Stimulated activated naive CD8-positive, alpha-beta T cell treated with anti-CD3 and anti-CD28 coated beads, Interleukin-15, Interleukin-2, amounts not matched to agents 100 ng/mL and 50 ng/mL, for 24 hours (primary cell): ENCODE results near the gene SCTR.

Source experiments
- H3K27ac Mint-ChIP-seq: one replicate; pipeline ENCODE4 v1.8.0; 2021; ENCODE audit warnings: mild to moderate bottlenecking, mixed read lengths
- H3K27me3 Mint-ChIP-seq: one replicate; pipeline ENCODE4 v1.8.0; 2021; ENCODE audit warnings: mixed read lengths
- H3K36me3 Mint-ChIP-seq: one replicate; pipeline ENCODE4 v1.8.0; 2021; ENCODE audit warnings: low read depth, mixed read lengths
- H3K4me1 Mint-ChIP-seq: one replicate; pipeline ENCODE4 v1.8.0; 2021; ENCODE audit warnings: low read depth, mixed read lengths
- H3K4me3 Mint-ChIP-seq: one replicate; pipeline ENCODE4 v1.8.0; 2021; ENCODE audit warnings: mild to moderate bottlenecking, mixed read lengths
- H3K9me3 Mint-ChIP-seq: one replicate; pipeline ENCODE4 v1.8.0; 2021; ENCODE audit warnings: mixed read lengths

The SCTR gene

DNA sequence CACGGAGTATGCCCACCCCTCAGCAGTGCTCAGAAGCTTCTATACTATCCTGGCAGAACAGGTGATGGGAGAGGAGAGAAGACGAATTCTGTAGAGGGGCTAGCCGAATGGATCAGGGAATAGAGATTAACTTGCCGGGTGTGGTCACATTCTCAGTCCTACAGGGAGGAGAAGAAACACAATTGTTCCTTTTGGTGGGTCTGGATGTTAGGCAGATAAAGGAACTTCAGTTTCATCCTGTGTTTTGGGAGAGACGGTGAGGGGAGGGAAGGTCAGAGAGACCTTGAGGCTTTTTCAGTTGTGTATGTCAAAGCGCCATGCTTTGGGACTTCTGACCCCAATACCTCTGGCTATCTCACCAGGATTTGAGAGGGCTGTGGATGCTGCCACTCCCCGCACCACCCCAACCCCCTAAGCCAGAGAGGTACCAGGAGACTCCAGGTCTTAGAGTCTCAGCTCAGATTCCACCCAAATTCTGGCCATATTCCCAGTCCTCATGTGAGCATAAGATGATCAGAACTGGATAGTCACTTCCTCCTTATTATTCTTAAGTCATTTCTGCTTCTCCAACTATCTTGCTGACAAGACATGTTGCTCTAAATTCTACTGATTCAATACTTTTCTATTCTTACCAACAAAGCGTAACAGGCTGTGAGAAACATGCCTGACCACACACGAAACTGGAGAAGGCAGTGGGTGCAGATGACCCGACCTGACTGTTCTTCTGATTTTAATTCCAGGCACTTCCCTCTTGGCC lies 94.9 kb downstream of the SCTR start:
- peaks cover 76% of the 10 kb centered on the region for H3K27me3 Mint-ChIP-seq
- H3K9me3 Mint-ChIP-seq = no peaks in the 10 kb centered on the region
- H3K27ac Mint-ChIP-seq = no peak overlapping the region
- peaks cover 11% of the 10 kb centered on the region for H3K4me1 Mint-ChIP-seq
- no peaks in the 10 kb centered on the region for H3K36me3 Mint-ChIP-seq
- H3K4me3 Mint-ChIP-seq = no peak overlapping the region

- Mint-ChIP-seq H3K27ac (no peak overlapping the region), H3K9me3 (no peaks in the 10 kb centered on the region), H3K4me3 (no peak overlapping the region), H3K4me1 (peaks cover 11% of the 10 kb centered on the region), H3K27me3 (peaks cover 75% of the 10 kb centered on the region), H3K36me3 (no peaks in the 10 kb centered on the region)
These were observed 95.6 kb downstream of the SCTR start for GRCh38 chr2:119428488-119429224.

DNA sequence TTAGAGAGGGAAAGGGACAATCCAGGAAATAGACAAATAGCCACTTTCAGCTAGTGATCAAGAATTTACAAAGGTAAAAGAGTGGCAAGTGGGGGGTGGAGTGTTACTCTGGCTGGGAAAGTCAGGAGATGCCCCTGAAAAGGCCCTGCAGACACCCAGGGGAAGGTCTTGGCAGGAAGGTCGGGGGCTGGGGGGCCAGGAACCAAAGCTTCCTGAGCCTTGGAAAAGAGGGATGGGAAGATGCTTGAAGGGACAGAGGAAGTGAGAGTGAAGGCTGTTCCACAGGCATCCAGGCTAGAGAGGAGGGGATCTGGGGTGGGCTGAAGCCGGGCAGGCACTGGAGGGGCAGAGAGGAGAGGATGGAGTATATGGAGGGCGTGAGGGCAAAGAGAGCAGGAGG lies 96.5 kb downstream of the SCTR start:
- no peaks in the 10 kb centered on the region for H3K9me3 Mint-ChIP-seq
- H3K4me1 Mint-ChIP-seq = peaks cover 11% of the 10 kb centered on the region
- peaks cover 68% of the 10 kb centered on the region for H3K27me3 Mint-ChIP-seq
- no peak overlapping the region for H3K4me3 Mint-ChIP-seq
- no peak overlapping the region for H3K27ac Mint-ChIP-seq
- H3K36me3 Mint-ChIP-seq = no peaks in the 10 kb centered on the region

GRCh38 chr2:119426801-119427395 lies 97.4 kb downstream of the SCTR start:
- H3K27me3 Mint-ChIP-seq = peaks cover 60% of the 10 kb centered on the region

DNA sequence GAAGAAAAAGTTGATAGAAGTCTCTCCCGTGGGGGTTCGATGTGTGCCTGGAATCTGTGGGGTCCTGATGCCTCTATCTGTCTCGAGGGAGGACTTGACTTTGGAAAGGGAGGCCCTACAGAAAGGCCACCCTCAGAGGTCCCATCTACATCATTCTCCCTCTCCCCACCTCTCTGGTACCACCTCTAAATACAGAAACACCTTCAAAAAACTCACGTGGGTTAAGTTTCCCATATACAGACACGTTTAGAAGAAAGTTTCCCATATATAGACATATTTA lies 97.9 kb downstream of the SCTR start:
- H3K27ac Mint-ChIP-seq = no peak overlapping the region
- H3K4me1 Mint-ChIP-seq = peaks cover 5% of the 10 kb centered on the region
- no peaks in the 10 kb centered on the region for H3K9me3 Mint-ChIP-seq
- H3K4me3 Mint-ChIP-seq = no peak overlapping the region
- H3K36me3 Mint-ChIP-seq = no peaks in the 10 kb centered on the region
- H3K27me3 Mint-ChIP-seq = peaks cover 65% of the 10 kb centered on the region

More at GRCh38 chr2:119426801-119427395, 97.4 kb downstream of the SCTR start:
- peaks cover 5% of the 10 kb centered on the region for H3K4me1 Mint-ChIP-seq
- H3K36me3 Mint-ChIP-seq = no peaks in the 10 kb centered on the region
- no peak overlapping the region for H3K4me3 Mint-ChIP-seq
- H3K27ac Mint-ChIP-seq = no peak overlapping the region
- no peaks in the 10 kb centered on the region for H3K9me3 Mint-ChIP-seq

DNA sequence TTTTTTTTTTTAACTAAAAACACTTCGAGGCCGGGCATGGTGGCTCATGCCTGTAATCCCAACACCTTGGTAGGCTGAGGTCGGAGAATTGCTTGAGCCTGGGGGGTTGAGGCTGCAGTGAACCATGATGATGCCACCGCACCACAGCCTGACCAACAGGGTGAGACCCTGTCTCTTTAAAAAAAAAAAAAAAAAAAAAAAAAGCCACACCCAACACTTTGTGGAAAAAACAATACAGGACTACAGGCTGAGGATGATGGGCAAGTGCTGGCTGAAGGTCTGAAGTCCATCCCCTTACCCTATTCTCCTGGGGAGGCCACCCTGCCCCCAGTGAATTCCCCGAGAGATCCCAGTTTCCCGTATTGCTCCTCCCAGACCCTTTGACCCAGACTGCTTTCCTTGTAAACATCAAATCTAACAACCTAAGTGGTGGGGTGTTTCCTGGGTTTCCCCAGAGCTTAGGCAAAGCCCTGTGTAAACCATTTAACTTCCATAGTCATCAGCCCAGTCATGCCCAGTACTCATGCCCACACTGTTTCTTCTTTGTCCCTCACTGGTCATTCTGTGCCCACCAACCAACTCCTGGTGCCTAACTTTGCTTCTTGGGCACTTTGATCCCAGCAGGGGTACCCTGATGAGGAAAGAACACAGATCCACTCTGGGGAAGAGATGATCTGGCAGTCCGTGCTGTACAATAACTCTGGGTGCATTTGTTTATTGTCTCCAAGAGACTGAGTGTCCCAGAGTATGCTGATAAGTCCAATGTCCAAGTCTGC lies 98.5 kb downstream of the SCTR start:
- Mint-ChIP-seq H3K9me3 (no peaks in the 10 kb centered on the region), H3K4me3 (no peak overlapping the region), H3K27ac (no peak overlapping the region), H3K27me3 (peaks cover 60% of the 10 kb centered on the region), H3K36me3 (no peaks in the 10 kb centered on the region), H3K4me1 (peaks cover under 1% of the 10 kb centered on the region)

- no peaks in the 10 kb centered on the region for H3K36me3 Mint-ChIP-seq
- H3K4me3 Mint-ChIP-seq = no peak overlapping the region
- no peaks in the 10 kb centered on the region for H3K9me3 Mint-ChIP-seq
- peaks cover 55% of the 10 kb centered on the region for H3K27me3 Mint-ChIP-seq
- no peaks in the 10 kb centered on the region for H3K4me1 Mint-ChIP-seq
- no peak overlapping the region for H3K27ac Mint-ChIP-seq
These were observed 99.2 kb downstream of the SCTR start for GRCh38 chr2:119425119-119425405.

GRCh38 chr2:119424284-119425118 lies 99.8 kb downstream of the SCTR start:
- H3K36me3 Mint-ChIP-seq = no peaks in the 10 kb centered on the region
- H3K27ac Mint-ChIP-seq = no peak overlapping the region
- no peaks in the 10 kb centered on the region for H3K9me3 Mint-ChIP-seq
- no peaks in the 10 kb centered on the region for H3K4me1 Mint-ChIP-seq
- H3K4me3 Mint-ChIP-seq = no peak overlapping the region
- peaks cover 51% of the 10 kb centered on the region for H3K27me3 Mint-ChIP-seq

- no peak overlapping the region for H3K27ac Mint-ChIP-seq
- no peaks in the 10 kb centered on the region for H3K36me3 Mint-ChIP-seq
- H3K9me3 Mint-ChIP-seq = no peaks in the 10 kb centered on the region
- no peaks in the 10 kb centered on the region for H3K4me1 Mint-ChIP-seq
- H3K27me3 Mint-ChIP-seq = peaks cover 45% of the 10 kb centered on the region
- H3K4me3 Mint-ChIP-seq = no peak overlapping the region
These were observed 100.5 kb downstream of the SCTR start for GRCh38 chr2:119423811-119424210.

GRCh38 chr2:119423108-119423444 lies 101.2 kb downstream of the SCTR start:
- peaks cover 39% of the 10 kb centered on the region for H3K27me3 Mint-ChIP-seq
- no peak overlapping the region for H3K27ac Mint-ChIP-seq
- H3K9me3 Mint-ChIP-seq = no peaks in the 10 kb centered on the region
- no peaks in the 10 kb centered on the region for H3K4me1 Mint-ChIP-seq
- no peak overlapping the region for H3K4me3 Mint-ChIP-seq
- no peaks in the 10 kb centered on the region for H3K36me3 Mint-ChIP-seq

DNA sequence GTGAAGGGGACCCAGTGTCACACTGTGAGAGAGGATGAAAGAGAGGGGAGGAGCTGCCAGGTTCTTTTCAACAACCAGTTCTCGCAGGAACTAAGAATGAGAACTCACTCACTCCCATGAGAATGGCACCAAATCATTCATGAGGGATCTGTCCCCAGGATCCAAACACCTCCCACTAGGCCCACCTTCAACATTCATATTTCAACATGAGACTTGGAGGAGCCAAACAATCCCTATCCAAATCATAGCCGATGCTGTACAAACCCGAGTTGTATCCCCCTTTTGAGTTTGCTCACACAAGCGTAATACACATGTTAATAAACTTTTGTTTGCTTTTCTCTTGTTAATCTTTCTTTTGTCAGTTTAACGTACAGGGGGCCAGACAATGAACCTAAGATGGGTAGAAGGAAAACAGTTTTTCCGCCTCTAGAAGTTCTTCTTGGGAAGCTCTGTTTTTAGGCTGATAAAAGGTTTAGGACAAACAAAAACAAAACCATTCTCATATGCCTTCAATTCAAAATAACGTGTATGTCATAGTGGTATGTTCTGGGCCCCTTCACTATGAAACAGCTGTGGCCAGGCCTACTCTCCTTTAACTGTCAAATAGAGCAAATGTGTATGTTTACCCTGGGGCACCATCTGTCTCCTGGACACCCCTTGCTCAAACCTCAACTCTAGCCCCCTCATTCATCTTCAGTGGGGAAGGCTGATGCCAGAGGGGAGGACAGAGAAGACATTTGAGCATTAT lies 101.7 kb downstream of the SCTR start:
- H3K27ac Mint-ChIP-seq = no peak overlapping the region
- H3K27me3 Mint-ChIP-seq = peaks cover 35% of the 10 kb centered on the region
- no peak overlapping the region for H3K4me3 Mint-ChIP-seq
- H3K4me1 Mint-ChIP-seq = no peaks in the 10 kb centered on the region
- no peaks in the 10 kb centered on the region for H3K36me3 Mint-ChIP-seq
- no peaks in the 10 kb centered on the region for H3K9me3 Mint-ChIP-seq

DNA sequence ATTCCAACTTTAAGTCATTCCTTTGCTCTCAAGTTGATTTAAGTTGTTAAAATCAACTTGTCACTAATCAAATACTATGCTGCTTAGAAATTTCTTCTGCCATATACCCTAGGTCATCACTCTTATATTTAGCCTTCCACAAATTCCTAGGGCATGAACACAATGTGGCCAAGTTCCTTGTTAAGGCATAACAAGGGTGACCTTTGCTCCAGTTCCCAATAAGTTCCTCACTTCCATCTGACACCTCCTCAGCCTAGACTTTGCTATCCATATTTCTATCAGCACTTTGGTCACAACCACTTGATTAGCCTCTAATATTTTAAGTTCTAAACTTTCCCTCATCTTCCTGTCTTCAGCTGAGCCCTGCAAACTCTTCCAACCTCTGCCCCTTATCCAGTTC lies 102.5 kb downstream of the SCTR start:
- Mint-ChIP-seq H3K36me3 (no peaks in the 10 kb centered on the region), H3K27ac (no peak overlapping the region), H3K4me1 (no peaks in the 10 kb centered on the region), H3K9me3 (no peaks in the 10 kb centered on the region), H3K27me3 (peaks cover 29% of the 10 kb centered on the region), H3K4me3 (no peak overlapping the region)

DNA sequence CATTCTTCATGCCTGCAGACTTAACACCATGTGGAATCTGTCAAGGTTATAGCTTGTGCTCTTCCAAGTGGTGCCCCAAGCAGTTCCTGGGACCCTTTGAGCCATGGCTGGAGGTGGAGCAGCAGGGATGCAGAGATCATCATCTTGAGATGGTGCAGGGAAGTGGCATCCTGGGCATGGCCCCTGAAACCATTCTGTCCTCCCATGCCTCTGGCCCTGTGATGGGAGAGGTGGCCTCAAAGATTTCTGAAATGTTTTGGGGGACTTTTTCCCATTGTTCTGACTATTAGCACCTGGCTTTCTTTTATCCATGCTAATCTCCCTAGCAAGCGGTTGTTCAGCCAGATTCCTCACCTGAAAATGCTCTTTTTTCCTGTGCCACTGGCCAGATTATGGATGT lies 103.0 kb downstream of the SCTR start:
- H3K9me3 Mint-ChIP-seq = no peaks in the 10 kb centered on the region
- H3K4me3 Mint-ChIP-seq = no peak overlapping the region
- no peaks in the 10 kb centered on the region for H3K4me1 Mint-ChIP-seq
- no peak overlapping the region for H3K27ac Mint-ChIP-seq
- peaks cover 24% of the 10 kb centered on the region for H3K27me3 Mint-ChIP-seq
- no peaks in the 10 kb centered on the region for H3K36me3 Mint-ChIP-seq
